H1 (cell line): ENCODE data around the gene PRR7. TPM values are rescaled to one million over a fixed set of nuclear protein-coding genes. Genes with fewer than 3 reads are reported as not detected.

Experiments used
- BRCA1 ChIP-seq: IDR thresholded peaks from 2 replicates; pipeline ENCODE4 v1.6.1; 2012; ENCODE audit warnings: low read depth, low read length, improper control_type of control experiment
- CBX5 ChIP-seq: fragments of 300-800, 300-1000 bp; sonication (generic); IDR thresholded peaks from 2 replicates; pipeline ENCODE4 v1.7.1; 2016; ENCODE audit warnings: antibody characterized with exemption, low read length, low read depth
- EP300 ChIP-seq, 2 experiments: IDR thresholded peaks; 1 replicate in 1 of 2; 2 replicates in 1 of 2; pipeline ENCODE4 v1.6.1; 2011 to 2012; ENCODE audit warnings: low read depth in 2 of 2, low read length in 2 of 2, mild to moderate bottlenecking in 2 of 2, borderline replicate concordance in 1 of 2, inconsistent platforms in 1 of 2, moderate library complexity in 1 of 2
- EZH2 ChIP-seq: fragments of 200-600 bp; sonication (generic); IDR thresholded peaks from 2 replicates; pipeline ENCODE4 v1.7.1; 2012; ENCODE audit warnings: low read depth, mild to moderate bottlenecking, moderate library complexity, low read length, inconsistent platforms; ENCODE audit not compliant: severe bottlenecking
- FOSL1 ChIP-seq: IDR thresholded peaks from 2 replicates; pipeline ENCODE4 v1.6.1; 2011; ENCODE audit warnings: mild to moderate bottlenecking, low read depth, low read length, moderate library complexity; ENCODE audit not compliant: insufficient read depth
- GABPA ChIP-seq: IDR thresholded peaks from 2 replicates; pipeline ENCODE4 v1.6.1; 2011; ENCODE audit warnings: mild to moderate bottlenecking, low read length, moderate library complexity, borderline replicate concordance; ENCODE audit not compliant: insufficient read depth
- KDM4A ChIP-seq: IDR thresholded peaks from one replicate; pipeline ENCODE4 v1.7.1; 2012; ENCODE audit warnings: low read depth, mild to moderate bottlenecking, moderate library complexity, low read length, inconsistent platforms; ENCODE audit not compliant: severe bottlenecking
- PHF8 ChIP-seq: fragments of 200-600 bp; sonication (generic); conservative IDR thresholded peaks from 2 replicates; pipeline ENCODE4 v1.7.1; 2012; ENCODE audit warnings: low read depth, mild to moderate bottlenecking, inconsistent platforms, low read length, moderate library complexity
- POLR2A ChIP-seq, 2 experiments: IDR thresholded peaks; 1 replicate in 1 of 2; 2 replicates in 1 of 2; pipeline ENCODE4 v1.6.1; 2011; ENCODE audit warnings: low read depth in 2 of 2, low read length in 2 of 2, mild to moderate bottlenecking in 2 of 2; ENCODE audit errors: control extremely low read depth in 1 of 2
- RBBP5 ChIP-seq: IDR thresholded peaks from 2 replicates; pipeline ENCODE4 v1.7.1; 2012; ENCODE audit warnings: low read depth, mild to moderate bottlenecking, inconsistent platforms, low read length, moderate library complexity, borderline replicate concordance
- RFX5 ChIP-seq: IDR thresholded peaks from 2 replicates; pipeline ENCODE4 v1.6.1; 2011; ENCODE audit warnings: low read depth, low read length, improper control_type of control experiment, borderline replicate concordance
- RXRA ChIP-seq: IDR thresholded peaks from 2 replicates; pipeline ENCODE4 v1.6.1; 2011; ENCODE audit warnings: low read depth, mild to moderate bottlenecking, low read length, moderate library complexity; ENCODE audit not compliant: insufficient read depth
- SP1 ChIP-seq: IDR thresholded peaks from 2 replicates; pipeline ENCODE4 v1.6.1; 2011; ENCODE audit warnings: low read depth, low read length
- SP2 ChIP-seq: IDR thresholded peaks from 2 replicates; pipeline ENCODE4 v1.6.1; 2012; ENCODE audit warnings: mild to moderate bottlenecking, low read length, inconsistent platforms
- SP4 ChIP-seq: IDR thresholded peaks from 2 replicates; pipeline ENCODE4 v1.6.1; 2012; ENCODE audit warnings: low read length, inconsistent platforms
- SRF ChIP-seq: IDR thresholded peaks from 2 replicates; pipeline ENCODE4 v1.6.1; 2011; ENCODE audit warnings: mild to moderate bottlenecking, low read depth, low read length, moderate library complexity
- SUZ12 ChIP-seq: fragments of 200-600 bp; sonication (generic); IDR thresholded peaks from 2 replicates; pipeline ENCODE4 v1.6.1; 2012; ENCODE audit warnings: mild to moderate bottlenecking, inconsistent platforms, low read length, moderate library complexity, mixed read lengths
- TAF7 ChIP-seq: optimal IDR thresholded peaks from 2 replicates; pipeline ENCODE3; 2011; ENCODE audit warnings: low read depth, mild to moderate bottlenecking, inconsistent platforms, low read length, moderate library complexity, borderline replicate concordance
- TBP ChIP-seq: IDR thresholded peaks from 2 replicates; pipeline ENCODE4 v1.6.1; 2011; ENCODE audit warnings: low read depth, low read length, improper control_type of control experiment
- ZNF274 ChIP-seq: IDR thresholded peaks from 2 replicates; pipeline ENCODE4 v1.7.0; 2012; ENCODE audit warnings: low read length, borderline replicate concordance; ENCODE audit errors: extremely low read depth
- polyA plus RNA-seq, 7 experiments: library from polyadenylated mRNA; depleted of rRNA in 3 of 7; stranded (reverse) in 5 of 7; unstranded in 2 of 7; fragments of >200 nt in 5 of 7; fragments of 200-250 nt in 2 of 7; gene quantifications; 1 replicate in 5 of 7; 2 replicates in 1 of 7; 4 replicates in 1 of 7; pipeline versions ENCODE4 v1.2.1 to v1.2.3, GENCODE V29; 2011 to 2013; ENCODE audit warnings: missing spikeins in 2 of 7, mixed read lengths in 2 of 7
- total RNA-seq: library from RNA; stranded (reverse); fragmentation: NEBNext Ultra II Directional; extraction: Animal tissue kit (Norgen Biotek cat#: 25700); gene quantifications from 2 replicates; pipeline ENCODE4 v1.2.1, GENCODE V29; 2021
- TF ChIP-seq, protein P1 (sequence below): IDR thresholded peaks from 2 replicates; pipeline ENCODE4 v1.6.1; 2012; ENCODE audit warnings: inconsistent platforms

Gene PRR7
- total and polyA plus RNA-seq, 2 of the 8 experiments (the other 6 are each of a cell fraction or from before 2014, with no cell fraction given) = 8.0 to 11.8 TPM

DNA sequence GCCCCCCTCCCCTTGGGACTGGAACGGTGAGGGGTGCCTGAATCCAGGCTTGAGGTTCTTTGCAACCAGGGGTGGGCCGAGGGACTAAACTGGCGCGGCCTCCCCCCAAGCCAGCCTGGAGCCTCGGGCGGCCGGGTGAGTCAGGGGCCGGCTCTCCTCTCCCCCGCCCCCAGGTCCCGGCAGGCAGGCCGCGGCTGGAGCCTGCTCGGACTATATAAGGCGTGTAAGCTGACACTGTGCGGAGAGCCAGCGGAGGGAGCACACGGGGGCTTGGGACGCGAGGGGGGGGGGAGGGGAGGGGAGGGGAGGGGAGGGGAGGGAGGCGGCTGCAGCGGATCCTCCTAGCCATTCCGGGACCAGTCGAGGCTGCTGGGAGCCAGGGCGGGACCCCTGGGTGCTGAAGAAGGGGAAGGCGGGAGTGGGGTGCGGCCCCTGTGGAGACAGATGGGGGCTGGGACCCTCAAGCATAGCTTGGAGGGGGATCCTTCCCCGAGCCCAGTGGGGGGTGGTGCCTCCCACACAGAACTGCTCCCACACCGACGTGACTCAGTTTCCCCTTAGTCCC is 50.2 kb downstream of the PRR7 start (continued):
- no peak for TF ChIP-seq SP2
- no peak for TF ChIP-seq ZNF274
- no peak; the same call in 1 of the 2 replicates for TF ChIP-seq RBBP5
- TF ChIP-seq FOSL1 = no peak
- peak in 1 of 2 experiments; percentile 86; a peak in 2 of 3 replicates for TF ChIP-seq POLR2A (IDR thresholded peaks at IDR 0.05; ENCODE audit: control extremely low read depth in 1 of 2, low read depth in 2 of 2, low read length in 2 of 2)
- TF ChIP-seq, protein P1, sequence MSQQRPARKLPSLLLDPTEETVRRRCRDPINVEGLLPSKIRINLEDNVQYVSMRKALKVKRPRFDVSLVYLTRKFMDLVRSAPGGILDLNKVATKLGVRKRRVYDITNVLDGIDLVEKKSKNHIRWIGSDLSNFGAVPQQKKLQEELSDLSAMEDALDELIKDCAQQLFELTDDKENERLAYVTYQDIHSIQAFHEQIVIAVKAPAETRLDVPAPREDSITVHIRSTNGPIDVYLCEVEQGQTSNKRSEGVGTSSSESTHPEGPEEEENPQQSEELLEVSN = no peak
- TF ChIP-seq EP300 (IDR thresholded peaks at IDR 0.05; ENCODE audit: borderline replicate concordance in 1 of 2, low read depth in 2 of 2, low read length in 2 of 2) = 0 out of 3 replicates have a peak, but pooled peaks of 1 of the 2 experiments have one; percentile 64
- TF ChIP-seq PHF8 = no peak
- no peak for TF ChIP-seq EZH2
- TF ChIP-seq SUZ12 = no peak
- no peak; the same call in 1 of the 2 replicates for TF ChIP-seq GABPA
- TF ChIP-seq TBP = peak; percentile 78
- no peak for TF ChIP-seq SP1
- peak; percentile 97 for TF ChIP-seq SRF
- 0 out of 2 replicates have a peak, but pooled peaks have one; percentile 12 for TF ChIP-seq SP4
- no peak for TF ChIP-seq TAF7
- TF ChIP-seq KDM4A = no peak
- TF ChIP-seq CBX5 = no peak
- no peak for TF ChIP-seq RXRA
- no peak for TF ChIP-seq RFX5
- no peak for TF ChIP-seq BRCA1
